Smooth muscle cell (in vitro differentiated cells): ENCODE measurements around the gene SMAD2. TPM values are rescaled to one million over a fixed set of nuclear protein-coding genes. Genes with fewer than 3 reads are reported as not detected.

Experiments
- DNase-seq: peaks from one replicate; lab custom pipeline; 2025; ENCODE audit not compliant: unreplicated experiment; lab: John Stamatoyannopoulos, UW
- H2AFZ ChIP-seq: fragments of 200-600 bp; sonication (generic); 2 replicates; pipeline ENCODE4 v1.6.0; 2016; ENCODE audit warnings: antibody characterized with exemption, low read depth, mild to moderate bottlenecking
- H3F3A ChIP-seq: fragments of 200-600 bp; sonication (generic); 2 replicates; pipeline ENCODE4 v1.6.0; 2017; ENCODE audit warnings: antibody characterized with exemption, low read depth
- H3K27ac ChIP-seq: fragments of 200-600 bp; sonication (generic); 2 replicates; pipeline ENCODE4 v1.5.1; 2016; ENCODE audit warnings: low read depth, mild to moderate bottlenecking
- H3K27me3 ChIP-seq: fragments of 200-600 bp; sonication (generic); 2 replicates; pipeline ENCODE4 v1.6.1; 2016; ENCODE audit warnings: low read depth, mild to moderate bottlenecking
- H3K36me3 ChIP-seq: fragments of 200-600 bp; sonication (generic); 2 replicates; pipeline ENCODE4 v1.5.1; 2016; ENCODE audit warnings: low read depth
- H3K4me1 ChIP-seq: fragments of 200-600 bp; sonication (generic); 2 replicates; pipeline ENCODE4 v1.5.1; 2016; ENCODE audit warnings: low read depth
- H3K4me2 ChIP-seq: fragments of 200-600 bp; sonication (generic); 2 replicates; pipeline ENCODE4 v1.6.0; 2016; ENCODE audit warnings: mild to moderate bottlenecking
- H3K4me3 ChIP-seq: fragments of 200-600 bp; sonication (generic); 2 replicates; pipeline ENCODE4 v1.5.1; 2016; ENCODE audit warnings: mild to moderate bottlenecking
- H3K79me2 ChIP-seq: fragments of 200-600 bp; sonication (generic); 2 replicates; pipeline ENCODE4 v1.6.0; 2016; ENCODE audit warnings: low read depth, mild to moderate bottlenecking
- H3K9ac ChIP-seq: fragments of 200-600 bp; sonication (generic); 2 replicates; pipeline ENCODE4 v1.6.0; 2016; ENCODE audit warnings: low read depth
- H3K9me3 ChIP-seq: fragments of 200-600 bp; sonication (generic); replicated peaks from 2 replicates; pipeline ENCODE4 v1.5.1; 2016; ENCODE audit warnings: low read depth
- H4K20me1 ChIP-seq: fragments of 200-600 bp; sonication (generic); 2 replicates; pipeline ENCODE4 v1.6.0; 2016; ENCODE audit warnings: low read depth
- CTCF ChIP-seq: fragments of 200-600 bp; sonication (generic); IDR thresholded peaks from 2 replicates; pipeline ENCODE4 v1.5.1; 2017; ENCODE audit warnings: borderline replicate concordance, mild to moderate bottlenecking, antibody characterized with exemption; ENCODE audit not compliant: insufficient read depth, poor library complexity, severe bottlenecking
- WGBS: methylation state at CpG from one replicate; pipeline ENCODE4 v1.1.7; 2016; ENCODE audit warnings: low lambda C conversion rate; 5-methylcytosine and 5-hydroxymethylcytosine counted together
- polyA plus RNA-seq: library from polyadenylated mRNA; unstranded; fragments of >200 nt; fragmentation: Nextera tagmentation; extraction: Ambion mirVana; gene quantifications from 2 replicates; pipeline ENCODE4 v1.2.1, GENCODE V29; 2016
- total RNA-seq: library from RNA; depleted of rRNA; stranded (reverse); fragments of >200 nt; gene quantifications from 2 replicates; pipeline ENCODE4 v1.2.3, GENCODE V29; 2014

Gene SMAD2
- total and polyA plus RNA-seq, 2 experiments from 2014 or later: 63.8 to 120 TPM

- no peaks in the 10 kb centered on the region for H3K9me3 ChIP-seq
- TF ChIP-seq CTCF: no peak
- 74% methylated on average over 3 of the region's 3 CpGs for WGBS
- no peaks in the 10 kb centered on the region for H3K27me3 ChIP-seq
- peaks cover 96% of the 10 kb centered on the region for H4K20me1 ChIP-seq
- no peak overlapping the region for H3K27ac ChIP-seq
- no peak overlapping the region for H2AFZ ChIP-seq
- no peak overlapping the region for H3K4me2 ChIP-seq
- H3K4me3 ChIP-seq: no peak overlapping the region
- no peak overlapping the region for H3K9ac ChIP-seq
- DNase-seq: no peak
- no peaks in the 10 kb centered on the region for H3F3A ChIP-seq
- H3K79me2 ChIP-seq: peaks cover 67% of the 10 kb centered on the region
- peaks cover 6% of the 10 kb centered on the region for H3K36me3 ChIP-seq
- H3K4me1 ChIP-seq: no peaks in the 10 kb centered on the region
These were observed 42.3 kb downstream of the SMAD2 start for GRCh38 chr18:47888156-47888555.

- no peak overlapping the region for H3K9ac ChIP-seq
- H3K27ac ChIP-seq: no peak overlapping the region
- H3K27me3 ChIP-seq: no peaks in the 10 kb centered on the region
- H3F3A ChIP-seq: no peaks in the 10 kb centered on the region
- H2AFZ ChIP-seq: no peak overlapping the region
- H3K4me3 ChIP-seq: no peak overlapping the region
- TF ChIP-seq CTCF: no peak
- peaks cover 70% of the 10 kb centered on the region for H3K79me2 ChIP-seq
- WGBS: 86% methylated on average over 4 of the region's 4 CpGs
- DNase-seq: no peak
- H3K4me2 ChIP-seq: no peak overlapping the region
- H3K9me3 ChIP-seq: no peaks in the 10 kb centered on the region
- peaks cover 3% of the 10 kb centered on the region for H3K4me1 ChIP-seq
- H4K20me1 ChIP-seq: peaks cover 89% of the 10 kb centered on the region
- peaks cover 6% of the 10 kb centered on the region for H3K36me3 ChIP-seq
These were observed 43.2 kb downstream of the SMAD2 start for GRCh38 chr18:47887227-47887626.

GRCh38 chr18:47883771-47884413 is 46.6 kb downstream of the SMAD2 start:
- no peak for TF ChIP-seq CTCF
- peaks cover 86% of the 10 kb centered on the region for H4K20me1 ChIP-seq
- no peak overlapping the region for H3K27ac ChIP-seq
- H3K9me3 ChIP-seq: no peaks in the 10 kb centered on the region
- WGBS: 90% methylated on average over 3 of the region's 3 CpGs
- peaks cover 4% of the 10 kb centered on the region for H3K4me1 ChIP-seq
- H3K9ac ChIP-seq: no peak overlapping the region
- no peak overlapping the region for H3K4me2 ChIP-seq
- peaks cover 68% of the 10 kb centered on the region for H3K79me2 ChIP-seq
- H3F3A ChIP-seq: no peaks in the 10 kb centered on the region
- H3K4me3 ChIP-seq: no peak overlapping the region
- no peak for DNase-seq
- H3K36me3 ChIP-seq: peaks cover 6% of the 10 kb centered on the region
- no peaks in the 10 kb centered on the region for H3K27me3 ChIP-seq
- no peak overlapping the region for H2AFZ ChIP-seq

- TF ChIP-seq CTCF: no peak
- H3K36me3 ChIP-seq: peaks cover 6% of the 10 kb centered on the region
- 94% methylated on average over 1 of the region's 1 CpG for WGBS
- H3F3A ChIP-seq: no peaks in the 10 kb centered on the region
- H2AFZ ChIP-seq: no peak overlapping the region
- H3K79me2 ChIP-seq: peaks cover 73% of the 10 kb centered on the region
- H3K9ac ChIP-seq: no peak overlapping the region
- no peak for DNase-seq
- H3K4me1 ChIP-seq: peaks cover 4% of the 10 kb centered on the region
- no peak overlapping the region for H3K4me2 ChIP-seq
- no peak overlapping the region for H3K4me3 ChIP-seq
- H3K9me3 ChIP-seq: no peaks in the 10 kb centered on the region
- H4K20me1 ChIP-seq: peaks cover 86% of the 10 kb centered on the region
- no peak overlapping the region for H3K27ac ChIP-seq
- no peaks in the 10 kb centered on the region for H3K27me3 ChIP-seq
These were observed 47.8 kb downstream of the SMAD2 start for GRCh38 chr18:47882641-47883040.
